Activated naive CD4-positive, alpha-beta T cell treated with anti-CD3 and anti-CD28 coated beads, Interleukin-2, amount 50 U/mL, for 72 hours (primary cell): ENCODE measurements around the gene UTP18. TPM values are rescaled to one million over a fixed set of nuclear protein-coding genes. Genes with fewer than 3 reads are reported as not detected.
"Not testable (repeated sequence)": the region's sequence is repeated elsewhere in the genome, so short reads cannot be mapped to it uniquely, and the experiment has no call there.

Source experiments
- ATAC-seq, 2 donors: fragments of 150-1000 bp; cut with Tn5 transposase; 2 replicates each; pipeline ENCODE4 v1.10.0; 2021; ENCODE audit warnings: mild to moderate bottlenecking in 2 of 2, moderate library complexity in 2 of 2
- DNase-seq, 2 donors: peaks; one replicate each; pipeline ENCODE4 v3.0.0; 2021 to 2022; ENCODE audit warnings: low spot score in 2 of 2
- H3K27ac Mint-ChIP-seq, 2 donors: one replicate each; pipeline ENCODE4 v1.8.0; 2022; ENCODE audit warnings: mild to moderate bottlenecking in 2 of 2, mixed read lengths in 2 of 2
- H3K36me3 Mint-ChIP-seq, 2 donors: one replicate each; pipeline ENCODE4 v1.8.0; 2022; ENCODE audit warnings: mixed read lengths in 2 of 2
- H3K9me3 Mint-ChIP-seq, 2 donors: one replicate each; pipeline ENCODE4 v1.8.0; 2022; ENCODE audit warnings: mixed read lengths in 2 of 2
- total RNA-seq, 2 donors: library from RNA; stranded (reverse); gene quantifications; one replicate each; pipeline ENCODE4 v1.2.3, GENCODE V29; 2022

UTP18 gene
- total RNA-seq, 2 donors from 2014 or later = 44.1 to 56.3 TPM

GRCh38 chr17:51294338-51294737 lies 34.0 kb downstream of the UTP18 start:
- not testable (repeated sequence) for DNase-seq, H3K9me3 Mint-ChIP-seq, ATAC-seq
- peaks cover 6 to 49% of the 10 kb centered on the region in 2 donors for H3K36me3 Mint-ChIP-seq
- H3K27ac Mint-ChIP-seq = peak overlapping the region in 1 of 2 donors; percentile 41

- no peaks in the 10 kb centered on the region for H3K9me3 Mint-ChIP-seq
- peak overlapping the region in 1 of 2 donors; percentile 69 for H3K27ac Mint-ChIP-seq
- no peak for DNase-seq
- ATAC-seq = no peak
- peaks cover 0 to 9% of the 10 kb centered on the region in 2 donors for H3K36me3 Mint-ChIP-seq
These were observed 38.4 kb downstream of the UTP18 start for GRCh38 chr17:51298508-51299371.

GRCh38 chr17:51299859-51300258 lies 39.5 kb downstream of the UTP18 start:
- ATAC-seq (no peak), DNase-seq (no peak)
- H3K36me3 Mint-ChIP-seq = no peaks in the 10 kb centered on the region
- no peaks in the 10 kb centered on the region for H3K9me3 Mint-ChIP-seq
- H3K27ac Mint-ChIP-seq = peak overlapping the region in 1 of 2 donors; percentile 16

GRCh38 chr17:51305182-51305581 lies 44.8 kb downstream of the UTP18 start:
- peaks cover 12 to 21% of the 10 kb centered on the region in 2 donors for H3K36me3 Mint-ChIP-seq
- no peak overlapping the region for H3K27ac Mint-ChIP-seq
- H3K9me3 Mint-ChIP-seq = peaks cover 14 to 29% of the 10 kb centered on the region in 2 donors
- ATAC-seq = no peak
- DNase-seq = no peak

- not testable (repeated sequence) for ATAC-seq, DNase-seq, H3K27ac Mint-ChIP-seq
- peaks cover 10 to 16% of the 10 kb centered on the region in 2 donors for H3K36me3 Mint-ChIP-seq
- H3K9me3 Mint-ChIP-seq = peaks cover 7 to 25% of the 10 kb centered on the region in 2 donors
These were observed 51.7 kb downstream of the UTP18 start for GRCh38 chr17:51312003-51312402.

- ATAC-seq = no peak
- DNase-seq = no peak
- Mint-ChIP-seq H3K36me3 (peaks cover 11 to 14% of the 10 kb centered on the region in 2 donors), H3K9me3 (peaks cover 11 to 18% of the 10 kb centered on the region in 2 donors), H3K27ac (no peak overlapping the region)
These were observed 58.8 kb downstream of the UTP18 start for GRCh38 chr17:51319186-51319585.

GRCh38 chr17:51322390-51323029 lies 62.2 kb downstream of the UTP18 start:
- peak in 1 of 2 donors; percentile 76 for ATAC-seq
- H3K27ac Mint-ChIP-seq = no peak overlapping the region
- H3K9me3 Mint-ChIP-seq = peaks cover 8 to 13% of the 10 kb centered on the region in 2 donors
- H3K36me3 Mint-ChIP-seq = peaks cover 13% of the 10 kb centered on the region in 2 donors
- DNase-seq = no peak

- Mint-ChIP-seq H3K27ac (no peak overlapping the region), H3K9me3 (peaks cover 0 to 6% of the 10 kb centered on the region in 2 donors), H3K36me3 (peaks cover 5 to 13% of the 10 kb centered on the region in 2 donors)
- ATAC-seq = no peak
- DNase-seq = no peak
These were observed 65.1 kb downstream of the UTP18 start for GRCh38 chr17:51325471-51325870.

GRCh38 chr17:51330861-51331503 lies 70.6 kb downstream of the UTP18 start:
- H3K27ac Mint-ChIP-seq, ATAC-seq, H3K9me3 Mint-ChIP-seq, DNase-seq: not testable (repeated sequence)
- peaks cover 5 to 13% of the 10 kb centered on the region in 2 donors for H3K36me3 Mint-ChIP-seq

GRCh38 chr17:51335006-51335590 lies 74.8 kb downstream of the UTP18 start:
- Mint-ChIP-seq H3K27ac (peak overlapping the region in 1 of 2 donors; percentile 31), H3K9me3 (no peaks in the 10 kb centered on the region), H3K36me3 (no peaks in the 10 kb centered on the region)
- ATAC-seq (no peak), DNase-seq (no peak)

GRCh38 chr17:51335883-51336822 lies 75.8 kb downstream of the UTP18 start:
- DNase-seq = no peak
- H3K9me3 Mint-ChIP-seq = no peaks in the 10 kb centered on the region
- ATAC-seq = no peak
- H3K27ac Mint-ChIP-seq = no peak overlapping the region
- H3K36me3 Mint-ChIP-seq = no peaks in the 10 kb centered on the region

GRCh38 chr17:51341457-51341856 lies 81.1 kb downstream of the UTP18 start:
- H3K36me3 Mint-ChIP-seq = no peaks in the 10 kb centered on the region
- ATAC-seq = no peak
- no peak for DNase-seq

GRCh38 chr17:51342257-51342656 lies 81.9 kb downstream of the UTP18 start:
- no peak overlapping the region for H3K27ac Mint-ChIP-seq
- no peaks in the 10 kb centered on the region for H3K36me3 Mint-ChIP-seq
- no peak for DNase-seq
- no peak for ATAC-seq
- H3K9me3 Mint-ChIP-seq = no peaks in the 10 kb centered on the region

More at GRCh38 chr17:51341457-51341856, 81.1 kb downstream of the UTP18 start:
- Mint-ChIP-seq H3K9me3 (no peaks in the 10 kb centered on the region), H3K27ac (no peak overlapping the region)

- no peaks in the 10 kb centered on the region for H3K9me3 Mint-ChIP-seq
- H3K36me3 Mint-ChIP-seq = no peaks in the 10 kb centered on the region
- no peak overlapping the region for H3K27ac Mint-ChIP-seq
- ATAC-seq (no peak), DNase-seq (no peak)
These were observed 84.2 kb downstream of the UTP18 start for GRCh38 chr17:51344532-51344931.

- DNase-seq (no peak), ATAC-seq (no peak)
- Mint-ChIP-seq H3K36me3 (no peaks in the 10 kb centered on the region), H3K27ac (no peak overlapping the region), H3K9me3 (no peaks in the 10 kb centered on the region)
These were observed 86.1 kb downstream of the UTP18 start for GRCh38 chr17:51346218-51346982.
